ENCODE data around the gene ATP2B2. TPM values are rescaled to one million over a fixed set of nuclear protein-coding genes. Genes with fewer than 3 reads are reported as not detected.

The ATP2B2 gene
- total and polyA plus RNA-seq, 2 of the 8 experiments (the other 6 are each of a cell fraction or from before 2014, with no cell fraction given), result 0.14 to 1.2 TPM

- TF ChIP-seq HDAC2 (IDR thresholded peaks at IDR 0.05; ENCODE audit: borderline replicate concordance in 1 of 2, low read depth in 2 of 2, low read length in 2 of 2) (no peak), RXRA (IDR thresholded peaks at IDR 0.05; ENCODE audit: insufficient read depth, low read depth, low read length) (no peak), SRF (IDR thresholded peaks at IDR 0.05; ENCODE audit: low read depth, low read length) (no peak), GABPA (IDR thresholded peaks at IDR 0.05; ENCODE audit: borderline replicate concordance, insufficient read depth, low read length) (no peak), BACH1 (IDR thresholded peaks at IDR 0.05; ENCODE audit: low read length) (no peak), SIRT6 (IDR thresholded peaks at IDR 0.05; ENCODE audit: low read length) (no peak)
Observed at GRCh38 chr3:10445561-10446175, 59.7 kb downstream of the ATP2B2 start (continued).

Data from H1 (cell line).